22Rv1 (cell line): Measurements from ENCODE around the gene TRAPPC14.

Experiments used
- ZFX ChIP-seq: fragments of 450-650 bp; IDR thresholded peaks from 2 replicates; pipeline ENCODE4 v1.6.1; 2017; ENCODE audit warnings: antibody characterized with exemption, borderline replicate concordance
- TF ChIP-seq, protein P1 (sequence below): fragments of 450-650 bp; IDR thresholded peaks from 2 replicates; pipeline ENCODE4 v1.5.1; 2017; ENCODE audit warnings: mild to moderate bottlenecking

DNA sequence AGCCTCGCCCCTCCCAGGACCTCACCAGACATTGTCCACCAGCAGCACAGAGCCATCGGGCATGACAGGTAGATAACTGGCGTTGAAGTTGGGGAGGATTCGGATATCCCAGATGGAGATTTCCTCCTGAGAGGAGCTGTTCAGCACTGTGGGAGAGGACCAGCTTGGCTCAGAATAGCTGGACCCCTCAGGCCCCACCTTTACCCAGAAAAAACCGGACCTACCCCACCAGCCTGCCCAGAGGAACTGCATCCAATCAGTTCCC, 1.5 kb downstream of the TRAPPC14 start:
- TF ChIP-seq, protein P1, sequence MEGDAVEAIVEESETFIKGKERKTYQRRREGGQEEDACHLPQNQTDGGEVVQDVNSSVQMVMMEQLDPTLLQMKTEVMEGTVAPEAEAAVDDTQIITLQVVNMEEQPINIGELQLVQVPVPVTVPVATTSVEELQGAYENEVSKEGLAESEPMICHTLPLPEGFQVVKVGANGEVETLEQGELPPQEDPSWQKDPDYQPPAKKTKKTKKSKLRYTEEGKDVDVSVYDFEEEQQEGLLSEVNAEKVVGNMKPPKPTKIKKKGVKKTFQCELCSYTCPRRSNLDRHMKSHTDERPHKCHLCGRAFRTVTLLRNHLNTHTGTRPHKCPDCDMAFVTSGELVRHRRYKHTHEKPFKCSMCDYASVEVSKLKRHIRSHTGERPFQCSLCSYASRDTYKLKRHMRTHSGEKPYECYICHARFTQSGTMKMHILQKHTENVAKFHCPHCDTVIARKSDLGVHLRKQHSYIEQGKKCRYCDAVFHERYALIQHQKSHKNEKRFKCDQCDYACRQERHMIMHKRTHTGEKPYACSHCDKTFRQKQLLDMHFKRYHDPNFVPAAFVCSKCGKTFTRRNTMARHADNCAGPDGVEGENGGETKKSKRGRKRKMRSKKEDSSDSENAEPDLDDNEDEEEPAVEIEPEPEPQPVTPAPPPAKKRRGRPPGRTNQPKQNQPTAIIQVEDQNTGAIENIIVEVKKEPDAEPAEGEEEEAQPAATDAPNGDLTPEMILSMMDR = no peak
- no peak for TF ChIP-seq ZFX
